ENCODE data around the gene TIPRL.

DNA sequence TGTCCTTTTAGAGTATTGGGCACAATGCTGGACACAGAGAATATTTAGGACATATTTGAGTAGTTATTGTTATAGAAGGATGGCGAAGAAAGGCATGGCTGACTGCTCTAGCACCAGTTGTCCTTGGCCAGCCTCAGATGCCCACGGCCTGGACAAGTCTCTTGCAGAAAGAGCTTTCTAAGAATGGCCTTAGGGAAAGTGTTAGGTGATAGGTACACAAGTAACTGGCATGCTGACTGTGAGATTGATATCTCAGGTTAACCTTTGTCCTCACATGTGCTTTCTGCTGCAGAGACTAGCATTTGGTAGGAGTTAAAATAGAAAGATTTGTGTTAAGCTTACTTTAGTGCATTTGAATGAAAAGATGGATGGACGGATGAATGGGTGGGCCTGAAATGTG lies 57.2 kb downstream of the TIPRL start:
- TF ChIP-seq, protein P1, sequence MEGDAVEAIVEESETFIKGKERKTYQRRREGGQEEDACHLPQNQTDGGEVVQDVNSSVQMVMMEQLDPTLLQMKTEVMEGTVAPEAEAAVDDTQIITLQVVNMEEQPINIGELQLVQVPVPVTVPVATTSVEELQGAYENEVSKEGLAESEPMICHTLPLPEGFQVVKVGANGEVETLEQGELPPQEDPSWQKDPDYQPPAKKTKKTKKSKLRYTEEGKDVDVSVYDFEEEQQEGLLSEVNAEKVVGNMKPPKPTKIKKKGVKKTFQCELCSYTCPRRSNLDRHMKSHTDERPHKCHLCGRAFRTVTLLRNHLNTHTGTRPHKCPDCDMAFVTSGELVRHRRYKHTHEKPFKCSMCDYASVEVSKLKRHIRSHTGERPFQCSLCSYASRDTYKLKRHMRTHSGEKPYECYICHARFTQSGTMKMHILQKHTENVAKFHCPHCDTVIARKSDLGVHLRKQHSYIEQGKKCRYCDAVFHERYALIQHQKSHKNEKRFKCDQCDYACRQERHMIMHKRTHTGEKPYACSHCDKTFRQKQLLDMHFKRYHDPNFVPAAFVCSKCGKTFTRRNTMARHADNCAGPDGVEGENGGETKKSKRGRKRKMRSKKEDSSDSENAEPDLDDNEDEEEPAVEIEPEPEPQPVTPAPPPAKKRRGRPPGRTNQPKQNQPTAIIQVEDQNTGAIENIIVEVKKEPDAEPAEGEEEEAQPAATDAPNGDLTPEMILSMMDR (conservative IDR thresholded peaks at IDR 0.05; ENCODE audit: low read depth, low read length): no peak
- no peak for TF ChIP-seq EZH2 (IDR thresholded peaks at IDR 0.05; ENCODE audit: borderline replicate concordance, low read depth, low read length, poor library complexity, severe bottlenecking)
